ENCODE data around the gene NKTR.

NKTR gene

DNA sequence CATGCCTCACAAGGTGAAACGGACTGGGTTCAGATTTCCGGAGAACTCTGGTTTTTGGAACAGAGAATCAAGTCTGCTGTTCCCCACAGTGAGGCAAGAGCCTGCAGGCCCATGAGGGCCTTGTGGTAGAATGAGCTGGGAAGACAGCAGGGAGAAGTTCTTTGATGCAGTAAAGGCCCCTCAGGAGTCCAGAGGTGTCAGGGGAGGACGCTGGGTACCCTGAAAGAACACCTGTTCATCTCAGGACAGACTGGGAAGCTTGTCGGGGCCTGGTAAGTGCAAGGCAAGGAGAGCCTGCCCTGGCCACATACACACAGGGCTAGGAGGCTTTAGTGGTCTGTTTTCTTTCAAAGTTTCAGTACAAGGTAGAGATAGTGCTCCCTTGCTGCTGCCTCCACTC is 49.3 kb downstream of the NKTR start:
- no peak for DNase-seq (ENCODE audit: low spot score)

DNA sequence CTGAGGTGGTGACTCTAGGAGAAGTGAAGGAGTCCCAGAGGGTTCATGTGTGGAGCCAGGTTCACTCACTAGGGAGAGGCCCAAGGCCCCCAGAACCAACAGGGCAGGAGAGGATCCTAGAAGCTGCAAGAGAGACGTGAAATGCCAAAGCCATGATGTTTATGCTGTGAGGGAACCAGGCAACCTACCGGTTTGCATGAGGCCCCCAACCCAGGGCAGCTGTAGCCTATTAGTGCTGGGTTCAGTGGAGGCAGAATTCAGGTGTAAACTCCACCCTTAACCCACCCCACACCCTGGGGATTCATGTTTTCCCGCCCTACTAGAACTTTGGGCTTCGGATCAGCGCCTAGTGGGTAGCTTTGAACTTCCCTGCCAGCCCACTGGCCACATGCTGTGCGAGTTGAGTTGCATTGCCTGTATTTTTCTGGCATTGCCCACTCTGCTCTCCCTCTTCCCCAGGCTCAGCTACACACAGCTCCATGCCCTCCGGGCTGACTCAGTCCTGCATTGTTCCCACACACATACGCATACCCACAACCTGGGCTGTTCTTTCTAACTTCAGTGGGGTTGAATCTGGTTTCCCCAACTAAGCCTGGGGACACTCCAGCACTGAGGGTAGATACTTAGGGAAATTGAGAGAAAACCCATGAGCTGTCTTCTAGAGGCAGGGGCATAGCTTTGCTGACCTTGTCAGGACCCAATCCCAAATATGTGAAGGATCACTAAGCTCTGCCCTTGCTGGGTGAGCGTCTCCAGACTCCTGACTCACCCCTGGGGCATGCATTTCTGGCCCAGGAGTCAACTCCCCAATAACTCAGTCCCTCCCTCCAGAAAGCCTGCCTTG is 51.0 kb downstream of the NKTR start:
- no peak for DNase-seq (ENCODE audit: low spot score)

DNA sequence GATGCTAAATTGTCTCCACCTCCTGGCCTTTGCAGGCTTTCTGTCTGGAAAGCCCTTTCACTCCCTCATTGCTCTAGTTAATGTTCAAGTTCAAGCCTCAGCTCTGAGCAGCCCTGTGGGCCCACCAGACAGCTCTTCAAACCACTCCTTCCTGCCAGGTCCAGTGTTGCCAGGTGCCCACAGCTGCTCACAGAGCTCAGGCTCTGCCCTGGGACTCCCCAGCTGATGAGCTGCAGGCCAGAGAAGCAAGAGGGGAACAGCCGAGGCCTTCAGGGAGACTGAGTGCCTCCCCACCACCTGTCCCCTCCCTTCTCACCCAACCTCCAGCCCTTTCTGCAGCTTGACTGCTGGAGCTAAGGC is 51.7 kb downstream of the NKTR start:
- no peak for DNase-seq (ENCODE audit: low spot score)

DNA sequence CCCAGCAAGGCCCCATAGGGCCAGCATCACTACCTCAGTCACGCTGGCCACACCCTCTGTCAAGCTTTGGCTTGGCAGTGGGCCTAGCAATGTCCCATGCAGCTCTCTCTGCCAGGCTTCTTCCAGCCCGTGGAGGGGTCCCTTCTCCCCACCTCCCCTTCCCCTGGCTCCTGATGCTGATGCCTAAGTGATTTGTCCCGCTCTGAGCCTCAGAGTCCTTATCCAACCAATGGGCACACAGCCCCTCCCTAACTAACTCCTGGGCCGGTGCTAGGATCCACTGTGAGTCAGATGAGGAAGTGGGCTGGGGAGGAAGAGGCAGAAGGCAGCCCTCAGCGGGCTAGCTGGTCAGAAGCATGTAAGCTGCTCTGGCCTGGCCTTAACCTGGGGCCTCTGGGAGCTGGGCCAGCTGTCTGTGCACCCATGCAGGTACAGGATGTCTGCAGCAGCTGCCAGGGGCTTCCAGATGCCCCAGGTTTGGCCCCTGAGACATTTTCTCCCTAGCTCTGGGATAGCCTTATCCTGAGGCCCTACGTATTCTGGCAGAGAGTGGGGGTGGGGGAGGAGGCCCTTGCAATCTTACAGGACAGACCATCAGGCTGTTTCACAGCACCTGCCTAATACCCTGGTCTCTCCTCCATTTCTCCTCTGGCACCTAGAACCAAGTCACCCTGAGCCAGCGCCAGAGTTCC is 52.3 kb downstream of the NKTR start:
- peak; percentile 62 for DNase-seq (ENCODE audit: low spot score)

DNA sequence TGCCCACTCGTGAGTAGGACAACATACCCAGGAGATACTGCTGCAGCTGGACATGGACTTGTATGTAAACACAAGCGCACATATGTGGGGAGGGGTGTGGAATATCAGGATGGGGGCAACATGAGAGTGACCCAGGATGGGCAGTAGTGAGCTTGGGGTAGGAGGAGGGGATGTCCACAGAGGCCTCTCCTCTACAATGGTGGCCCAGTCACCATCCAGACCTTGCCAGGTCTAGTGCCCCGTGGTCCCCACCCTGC is 52.7 kb downstream of the NKTR start:
- DNase-seq (ENCODE audit: low spot score) = no peak

DNA sequence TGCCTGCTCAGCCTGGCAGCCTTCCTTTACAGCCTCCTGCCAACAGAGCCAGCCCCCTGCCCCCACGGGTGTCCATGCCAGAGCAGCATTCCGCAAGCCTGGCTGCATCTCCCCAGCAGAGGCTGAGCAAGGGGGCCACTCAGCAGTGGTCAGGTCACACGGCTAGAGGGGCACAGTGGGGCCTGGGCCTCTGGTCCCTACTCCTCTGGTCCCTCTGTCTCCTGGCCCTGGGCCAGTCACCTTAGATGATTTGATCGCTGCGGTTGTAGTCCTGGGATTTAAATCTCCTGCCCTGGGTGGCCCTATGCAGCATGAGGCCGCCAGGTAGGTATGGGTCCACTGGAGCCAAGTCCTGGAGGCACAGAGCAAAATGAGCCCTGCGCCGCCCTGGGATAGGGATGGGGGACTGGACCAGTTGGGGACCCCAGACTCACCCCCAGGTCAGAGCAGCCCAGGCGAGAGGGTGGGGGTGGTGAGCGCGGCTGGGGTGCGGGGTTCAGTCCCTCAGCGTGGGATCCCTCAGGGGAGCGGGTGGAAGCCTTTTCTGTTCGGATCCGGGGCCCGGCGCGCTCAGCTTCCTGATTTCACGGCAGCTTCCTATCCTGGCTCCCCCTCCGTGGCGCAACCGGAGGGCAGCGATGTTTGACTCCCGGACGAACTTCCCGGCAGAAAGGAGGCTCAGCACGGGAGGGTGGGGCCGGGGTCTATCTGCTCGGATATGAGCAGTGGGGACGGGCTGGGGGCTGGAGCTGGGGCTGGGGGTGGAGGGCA is 53.3 kb downstream of the NKTR start, which contains the start of gene ZBTB47:
Gene ZBTB47, plus strand, starts transcription at position 138 of the 771 bp plus-strand sequence. CDS start 4,659 bp downstream, outside the sequence.
- peak; percentile 69 for DNase-seq (ENCODE audit: low spot score)

DNA sequence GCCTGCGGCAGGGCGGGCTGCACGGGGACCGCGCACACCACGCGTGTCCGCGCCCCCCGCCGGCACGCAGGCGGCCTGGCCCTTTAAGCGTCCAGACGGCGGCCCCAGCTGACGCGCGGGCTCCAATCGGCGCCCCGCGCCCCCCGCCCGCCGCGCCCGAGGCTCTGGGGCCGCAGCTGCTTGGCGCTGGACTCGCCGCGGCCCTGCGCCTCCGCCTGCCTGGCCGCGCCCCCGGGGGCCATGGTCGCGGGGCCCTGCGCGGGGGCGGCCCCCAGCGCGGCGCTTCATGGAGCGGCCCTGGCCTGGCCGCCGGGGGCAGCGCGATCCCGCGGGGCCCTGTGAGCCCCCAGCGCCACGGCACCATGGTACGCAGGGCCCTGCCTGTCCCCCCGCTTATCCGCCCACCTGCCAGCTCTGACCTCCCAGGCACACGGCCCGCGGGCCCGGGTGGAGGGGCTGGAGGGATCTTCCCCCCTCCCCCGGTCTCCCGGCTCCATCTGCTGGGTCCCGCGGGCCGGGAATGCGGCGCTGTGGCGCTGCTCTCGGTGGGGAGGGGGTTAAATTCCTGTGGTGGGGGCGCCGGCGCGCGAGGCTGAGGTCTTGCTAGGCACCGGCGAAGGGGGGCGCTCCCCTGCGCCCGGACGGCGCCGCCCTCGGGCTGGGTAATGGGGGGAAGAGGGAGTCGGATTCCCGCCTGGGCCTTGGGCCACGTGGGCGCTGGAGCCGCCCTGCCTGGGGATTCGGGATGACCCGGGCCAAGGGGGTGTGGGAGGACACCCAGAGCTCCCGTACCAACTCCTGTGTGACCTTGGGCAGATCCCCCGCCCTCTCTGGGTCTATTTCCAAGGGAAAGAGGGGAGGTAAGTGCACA is 54.1 kb downstream of the NKTR start:
- DNase-seq (ENCODE audit: low spot score) = peak; percentile 85

DNA sequence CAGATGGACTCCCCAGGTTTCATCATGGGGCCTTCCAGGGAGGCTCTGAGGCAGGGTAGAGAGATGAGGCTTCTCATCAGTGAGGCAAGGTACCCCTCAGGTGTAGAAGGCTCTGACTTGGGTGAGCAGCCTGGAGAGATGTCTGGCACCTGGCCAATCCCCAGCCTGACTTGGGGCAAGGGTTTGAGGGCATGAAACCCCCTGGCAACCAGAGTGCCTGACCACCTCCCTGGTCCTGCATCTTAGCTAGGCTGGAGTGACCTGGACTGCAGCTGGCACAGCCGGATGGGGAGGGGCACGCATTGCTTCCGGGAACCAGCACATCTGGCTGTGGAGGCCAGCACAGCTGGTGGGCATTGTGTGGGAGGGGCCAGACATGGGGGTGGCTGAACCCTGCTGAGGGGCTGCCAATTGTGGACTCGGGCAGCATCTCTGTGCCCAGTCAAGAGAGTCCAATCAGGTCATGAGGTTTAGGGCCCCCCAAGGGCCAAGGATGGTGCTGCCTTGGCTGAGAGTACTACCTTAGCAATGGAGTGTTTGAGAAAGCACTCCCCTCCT is 54.9 kb downstream of the NKTR start:
- peak; percentile 55 for DNase-seq (ENCODE audit: low spot score)

DNA sequence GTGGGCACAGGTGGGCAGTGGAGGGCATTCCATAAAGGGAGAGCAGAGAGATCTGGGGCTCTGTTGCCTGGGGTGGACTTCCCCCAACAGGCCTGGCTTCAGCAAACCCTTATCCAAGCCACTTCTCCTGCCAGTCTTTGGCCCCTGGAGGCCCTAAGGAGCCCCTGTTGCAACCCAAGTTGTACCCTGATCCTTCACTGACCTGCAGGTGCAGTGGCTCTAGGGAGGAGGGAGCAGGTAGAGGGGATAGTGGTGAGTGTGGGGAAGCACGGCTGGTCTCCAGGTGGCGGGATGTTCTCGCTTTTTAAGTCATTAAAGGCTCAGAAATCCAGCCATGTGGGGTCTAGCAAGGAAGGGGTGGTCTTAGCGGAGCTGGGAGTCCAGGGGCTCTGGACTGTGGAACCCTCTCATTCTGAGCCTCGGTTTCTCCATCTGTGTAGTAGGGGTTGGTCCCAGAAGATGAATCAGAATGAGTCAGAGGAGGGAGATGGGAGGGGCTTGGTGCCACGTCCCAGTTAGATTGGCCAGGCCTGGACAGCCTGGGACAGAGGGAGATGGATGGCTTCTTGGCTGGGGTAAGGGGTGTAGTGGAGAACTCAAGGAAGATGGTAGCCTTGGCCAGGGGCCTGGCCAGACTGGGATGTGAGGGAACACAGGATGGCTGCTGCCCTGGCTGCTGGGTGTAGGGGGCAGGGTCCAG is 55.6 kb downstream of the NKTR start:
- DNase-seq (ENCODE audit: low spot score) = no peak

DNA sequence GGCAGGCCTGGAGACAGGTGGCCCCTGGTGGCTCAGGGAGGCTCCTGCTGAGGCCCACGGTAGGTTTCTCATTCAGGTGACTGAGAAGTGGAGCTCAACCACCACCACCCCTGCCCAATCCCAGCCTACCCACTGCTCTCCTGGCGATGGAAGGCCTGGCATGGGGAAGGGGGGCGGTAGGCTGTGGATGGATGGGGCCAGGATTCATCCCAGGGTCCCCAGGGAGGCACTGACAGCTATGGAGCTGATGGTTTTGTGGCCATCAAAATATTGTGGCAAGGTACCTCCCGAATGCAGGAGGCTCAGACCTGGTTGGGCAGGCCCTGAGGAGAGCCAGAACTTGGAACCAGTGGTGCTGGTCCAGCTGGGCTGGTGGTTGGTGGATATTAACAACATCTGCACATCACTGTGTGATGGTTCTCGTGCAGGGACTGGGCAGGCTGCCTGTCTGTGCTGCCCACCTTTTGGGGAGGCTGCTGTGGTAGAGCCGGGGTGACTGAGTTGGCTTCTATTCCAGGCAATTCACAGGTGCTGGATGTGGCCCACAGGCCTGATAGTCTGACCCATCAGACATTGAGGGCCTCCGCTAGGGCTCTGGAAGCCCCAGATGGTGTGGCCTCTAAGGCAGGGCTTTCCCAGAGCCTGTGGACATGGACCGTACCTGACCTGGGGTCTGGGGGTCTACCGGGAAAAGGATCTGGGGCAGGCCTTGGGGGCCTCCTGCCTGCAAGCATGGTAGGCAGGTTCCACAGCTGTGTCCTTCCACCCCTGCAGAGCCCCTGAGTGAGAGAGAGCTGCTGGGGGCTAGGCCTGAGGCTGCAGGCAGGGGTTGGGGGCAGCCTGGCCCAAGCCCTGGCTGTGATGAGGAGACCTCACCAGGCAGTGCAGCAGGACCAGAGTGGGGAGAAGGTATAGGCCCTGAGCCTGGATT is 56.5 kb downstream of the NKTR start:
- no peak for DNase-seq (ENCODE audit: low spot score)

DNA sequence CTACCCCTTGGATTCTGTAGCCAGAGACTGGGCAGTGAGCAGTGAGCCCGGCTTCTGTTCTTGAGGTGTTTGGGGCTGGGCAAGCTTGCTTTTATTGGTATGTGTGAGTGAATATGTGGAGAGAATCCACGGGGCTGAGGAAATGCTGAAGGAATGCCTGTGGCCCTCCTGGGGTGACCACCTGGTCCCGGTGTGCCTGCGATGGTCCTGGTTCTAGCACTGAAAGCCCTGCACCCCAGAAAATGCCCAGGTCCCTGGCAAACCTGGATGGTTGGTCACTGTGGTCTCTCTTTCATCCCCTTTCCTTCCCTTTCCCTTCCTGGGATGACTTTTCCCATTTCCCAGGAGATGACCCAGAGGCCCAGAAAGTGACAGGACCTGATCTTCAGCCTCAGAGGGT is 57.2 kb downstream of the NKTR start:
- no peak for DNase-seq (ENCODE audit: low spot score)

DNA sequence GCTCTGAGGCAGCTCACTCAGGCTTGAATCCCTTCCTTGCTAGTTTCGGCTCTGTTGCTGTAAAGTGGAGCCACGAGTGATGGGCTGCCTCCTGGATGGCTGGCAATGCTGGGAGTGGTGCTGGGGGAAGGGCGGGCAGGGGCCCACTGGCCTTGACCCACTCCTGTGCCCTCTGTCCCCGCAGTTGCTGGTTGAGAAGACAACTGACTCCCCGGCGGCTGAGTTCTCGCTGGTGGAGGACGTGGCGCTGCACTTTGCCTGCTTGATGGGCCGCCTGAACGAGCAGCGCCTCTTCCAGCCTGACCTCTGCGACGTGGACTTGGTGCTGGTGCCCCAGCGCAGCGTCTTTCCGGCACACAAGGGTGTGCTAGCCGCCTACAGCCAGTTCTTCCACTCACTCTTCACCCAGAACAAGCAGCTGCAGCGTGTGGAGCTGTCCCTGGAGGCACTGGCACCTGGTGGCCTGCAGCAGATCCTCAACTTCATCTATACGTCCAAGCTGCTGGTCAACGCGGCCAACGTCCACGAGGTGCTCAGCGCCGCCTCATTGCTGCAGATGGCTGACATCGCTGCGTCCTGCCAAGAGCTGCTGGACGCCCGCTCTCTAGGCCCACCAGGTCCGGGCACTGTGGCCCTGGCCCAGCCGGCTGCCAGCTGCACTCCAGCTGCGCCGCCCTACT is 57.7 kb downstream of the NKTR start:
- DNase-seq (ENCODE audit: low spot score) = no peak

DNA sequence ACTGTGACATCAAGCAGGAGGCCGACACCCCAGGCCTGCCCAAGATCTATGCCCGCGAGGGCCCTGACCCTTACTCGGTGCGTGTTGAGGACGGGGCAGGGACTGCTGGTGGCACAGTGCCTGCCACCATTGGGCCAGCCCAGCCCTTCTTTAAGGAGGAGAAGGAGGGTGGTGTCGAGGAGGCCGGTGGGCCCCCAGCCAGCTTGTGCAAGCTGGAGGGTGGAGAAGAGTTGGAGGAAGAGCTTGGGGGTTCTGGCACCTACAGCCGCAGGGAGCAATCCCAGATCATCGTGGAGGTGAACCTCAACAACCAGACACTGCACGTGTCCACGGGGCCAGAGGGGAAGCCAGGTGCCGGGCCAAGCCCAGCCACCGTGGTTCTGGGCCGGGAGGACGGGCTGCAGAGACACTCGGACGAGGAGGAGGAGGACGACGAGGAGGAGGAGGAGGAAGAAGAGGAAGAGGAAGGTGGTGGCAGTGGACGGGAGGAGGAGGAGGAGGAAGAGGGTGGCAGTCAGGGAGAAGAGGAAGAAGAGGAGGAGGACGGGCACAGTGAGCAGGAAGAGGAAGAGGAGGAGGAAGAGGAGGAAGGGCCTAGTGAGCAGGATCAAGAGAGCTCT is 58.4 kb downstream of the NKTR start:
- no peak for DNase-seq (ENCODE audit: low spot score)

DNA sequence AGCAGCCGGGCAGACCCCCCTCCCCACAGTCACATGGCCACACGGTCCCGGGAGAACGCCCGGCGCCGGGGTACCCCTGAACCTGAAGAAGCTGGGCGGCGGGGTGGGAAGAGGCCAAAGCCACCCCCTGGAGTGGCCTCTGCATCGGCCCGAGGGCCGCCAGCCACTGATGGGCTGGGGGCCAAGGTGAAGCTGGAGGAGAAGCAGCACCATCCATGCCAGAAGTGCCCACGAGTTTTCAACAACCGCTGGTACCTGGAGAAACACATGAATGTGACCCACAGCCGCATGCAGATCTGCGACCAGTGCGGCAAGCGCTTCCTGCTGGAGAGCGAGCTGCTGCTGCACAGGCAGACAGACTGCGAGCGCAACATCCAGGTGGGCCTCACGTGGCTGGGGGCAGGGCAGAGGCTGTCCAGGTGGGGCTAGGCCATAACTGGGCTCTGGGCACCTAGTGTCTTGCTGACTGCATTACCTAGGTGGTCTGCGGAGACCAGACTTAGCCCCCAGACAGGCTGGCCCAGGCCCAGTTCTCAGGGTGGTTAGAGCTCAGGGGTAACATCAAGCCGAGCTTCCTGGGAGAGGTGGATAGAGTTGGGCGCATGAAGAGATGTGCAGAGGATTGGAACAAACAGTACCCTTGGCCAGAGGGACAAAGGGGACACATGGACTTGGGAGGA is 59.1 kb downstream of the NKTR start:
- no peak for DNase-seq (ENCODE audit: low spot score)

DNA sequence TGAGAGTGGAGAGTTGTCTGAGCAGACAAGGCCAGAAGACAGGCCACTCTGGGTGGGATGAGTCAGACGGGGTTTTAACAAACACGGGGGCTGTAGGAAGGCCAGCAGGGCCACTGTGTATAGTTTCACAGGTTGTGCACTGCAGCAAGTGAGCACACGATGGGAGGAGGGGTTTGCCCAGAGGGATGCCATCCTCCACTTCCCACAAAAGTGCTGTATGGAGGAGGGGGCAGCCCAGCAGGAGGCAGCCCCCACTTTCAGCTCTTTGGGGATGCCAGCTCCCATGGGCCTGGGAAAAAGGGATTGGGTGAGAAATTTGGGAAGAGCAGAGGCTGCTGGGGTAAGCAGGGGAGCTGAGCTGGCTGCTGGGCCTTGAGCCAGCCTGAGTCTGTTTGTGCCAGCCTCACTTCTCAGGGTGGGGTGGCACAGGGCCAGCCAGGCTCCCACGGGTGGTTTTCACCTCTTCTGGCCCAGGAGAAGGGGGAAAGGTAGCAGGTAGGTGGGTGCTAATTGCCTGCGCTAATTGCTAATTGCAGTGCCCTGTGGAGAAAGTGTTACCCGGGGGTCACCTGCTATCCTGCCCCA is 59.7 kb downstream of the NKTR start:
- no peak for DNase-seq (ENCODE audit: low spot score)

DNA sequence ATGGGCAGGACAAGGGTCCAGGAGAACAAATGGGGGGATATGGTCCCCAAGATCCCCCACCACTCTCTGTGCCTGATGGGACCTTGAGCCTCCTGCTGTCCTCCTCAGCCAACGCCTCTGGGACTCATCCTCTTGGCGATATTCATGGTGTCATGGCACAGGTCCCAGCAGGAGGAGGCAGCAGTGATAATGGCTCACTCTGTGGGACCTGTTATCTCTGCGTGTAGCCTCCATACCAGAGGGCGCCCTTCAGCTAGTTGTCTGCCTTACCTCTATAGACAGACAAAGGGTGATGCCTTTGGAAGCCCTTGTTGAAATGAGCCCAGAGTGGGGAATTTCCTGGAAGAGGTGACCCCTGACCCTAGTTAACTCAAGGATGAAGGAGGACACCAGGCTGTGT is 60.4 kb downstream of the NKTR start:
- DNase-seq (ENCODE audit: low spot score) = no peak

DNA sequence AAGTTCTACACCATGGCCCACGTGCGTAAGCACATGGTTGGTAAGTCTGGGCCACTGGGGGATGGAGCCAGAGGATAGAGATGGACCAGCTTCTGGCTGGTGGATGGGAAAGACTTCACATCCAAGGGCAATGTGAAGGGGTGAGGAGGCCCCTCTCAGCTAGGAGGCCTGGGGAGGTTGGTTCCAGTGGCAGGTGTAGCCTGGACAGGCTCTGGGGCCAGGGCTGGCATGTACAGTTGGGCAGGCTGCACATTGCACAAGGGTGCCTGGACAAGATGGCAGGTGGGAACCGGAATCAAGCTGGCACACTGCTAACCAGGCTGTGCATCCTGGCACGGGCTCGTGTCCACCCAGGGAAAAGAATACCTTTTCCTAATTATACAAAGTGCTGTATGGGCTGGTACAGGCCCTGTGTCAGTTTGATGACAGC is 61.1 kb downstream of the NKTR start:
- no peak for DNase-seq (ENCODE audit: low spot score)
